HEK293 (cell line): ENCODE results near the gene ARL14EP.

Experiments
- CTCF ChIP-seq: fragments of 450-650 bp; formaldehyde crosslinking; IDR thresholded peaks from 2 replicates; pipeline ENCODE4 v1.5.1; 2016; ENCODE audit warnings: missing biosample characterization, missing genetic modification characterization
- REST ChIP-seq: fragments of 450-650 bp; formaldehyde crosslinking; IDR thresholded peaks from 2 replicates; pipeline ENCODE4 v1.5.1; 2016; ENCODE audit warnings: missing biosample characterization, missing genetic modification characterization
- TRIM28 ChIP-seq: IDR thresholded peaks from 2 replicates; pipeline ENCODE4 v1.6.1; 2011; ENCODE audit warnings: low read length, control low read depth, borderline replicate concordance
- YY1 ChIP-seq: fragments of 450-650 bp; formaldehyde crosslinking; IDR thresholded peaks from 2 replicates; pipeline ENCODE4 v1.5.1; 2018; ENCODE audit warnings: missing biosample characterization, missing genetic modification characterization
- ZNF138 ChIP-seq: fragments of 450-650 bp; formaldehyde crosslinking; IDR thresholded peaks from 2 replicates; pipeline ENCODE4 v1.5.1; 2016; ENCODE audit warnings: missing biosample characterization, missing genetic modification characterization, borderline replicate concordance
- ZNF202 ChIP-seq: fragments of 450-650 bp; formaldehyde crosslinking; IDR thresholded peaks from 2 replicates; pipeline ENCODE4 v1.5.1; 2016; ENCODE audit warnings: missing biosample characterization, missing genetic modification characterization, borderline replicate concordance
- ZNF548 ChIP-seq: fragments of 450-650 bp; formaldehyde crosslinking; IDR thresholded peaks from 2 replicates; pipeline ENCODE4 v1.5.1; 2016; ENCODE audit warnings: missing biosample characterization, missing genetic modification characterization

- TF ChIP-seq YY1 (tag by site-specific recombination) = no peak
- no peak for TF ChIP-seq CTCF (tag by site-specific recombination)
- TF ChIP-seq REST (tag by site-specific recombination) = no peak
- TF ChIP-seq ZNF202 (tag by site-specific recombination) = no peak
- no peak for TF ChIP-seq TRIM28
- TF ChIP-seq ZNF138 (tag by site-specific recombination) = no peak
- TF ChIP-seq ZNF548 (tag by site-specific recombination) = no peak
Observed at GRCh38 chr11:30380846-30381245, 57.9 kb downstream of the ARL14EP start.
